Fibroblast of lung (primary cell): ENCODE results near the gene CREB3.

Source experiments
- EZH2 ChIP-seq: IDR thresholded peaks from 2 replicates; pipeline ENCODE4 v1.5.1; 2012; ENCODE audit warnings: low read length, control low read depth, mild to moderate bottlenecking; ENCODE audit errors: missing control alignments
- TF ChIP-seq, protein P1 (sequence below), 2 donors: IDR thresholded peaks in 1 of 2; conservative IDR thresholded peaks in 1 of 2; 1 replicate in 1 of 2; 2 replicates in 1 of 2; pipeline ENCODE4 v1.5.1; 2011 to 2012; ENCODE audit warnings: low read length in 2 of 2, control low read depth in 1 of 2, inconsistent platforms in 1 of 2, low read depth in 1 of 2, mild to moderate bottlenecking in 1 of 2

DNA sequence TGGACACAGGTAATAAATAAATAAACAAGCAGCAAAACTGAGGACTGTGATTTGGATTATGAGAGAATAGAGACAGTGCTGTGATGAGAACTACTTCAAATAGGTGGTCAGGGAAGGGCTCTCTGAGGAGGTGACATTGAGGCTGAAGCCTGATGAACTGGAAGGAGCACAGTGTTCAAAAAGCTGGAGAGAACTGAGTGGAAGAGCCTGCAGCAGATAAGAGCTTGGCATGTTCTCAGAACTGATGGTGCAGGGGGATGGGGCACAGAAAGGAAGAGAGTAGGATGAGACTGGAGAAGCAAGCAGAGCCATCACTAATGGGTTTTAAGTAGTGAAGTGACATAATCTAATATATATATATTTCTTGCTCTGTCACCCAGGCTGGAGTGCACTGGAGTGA is 31.5 kb upstream of the CREB3 start:
- TF ChIP-seq, protein P1, sequence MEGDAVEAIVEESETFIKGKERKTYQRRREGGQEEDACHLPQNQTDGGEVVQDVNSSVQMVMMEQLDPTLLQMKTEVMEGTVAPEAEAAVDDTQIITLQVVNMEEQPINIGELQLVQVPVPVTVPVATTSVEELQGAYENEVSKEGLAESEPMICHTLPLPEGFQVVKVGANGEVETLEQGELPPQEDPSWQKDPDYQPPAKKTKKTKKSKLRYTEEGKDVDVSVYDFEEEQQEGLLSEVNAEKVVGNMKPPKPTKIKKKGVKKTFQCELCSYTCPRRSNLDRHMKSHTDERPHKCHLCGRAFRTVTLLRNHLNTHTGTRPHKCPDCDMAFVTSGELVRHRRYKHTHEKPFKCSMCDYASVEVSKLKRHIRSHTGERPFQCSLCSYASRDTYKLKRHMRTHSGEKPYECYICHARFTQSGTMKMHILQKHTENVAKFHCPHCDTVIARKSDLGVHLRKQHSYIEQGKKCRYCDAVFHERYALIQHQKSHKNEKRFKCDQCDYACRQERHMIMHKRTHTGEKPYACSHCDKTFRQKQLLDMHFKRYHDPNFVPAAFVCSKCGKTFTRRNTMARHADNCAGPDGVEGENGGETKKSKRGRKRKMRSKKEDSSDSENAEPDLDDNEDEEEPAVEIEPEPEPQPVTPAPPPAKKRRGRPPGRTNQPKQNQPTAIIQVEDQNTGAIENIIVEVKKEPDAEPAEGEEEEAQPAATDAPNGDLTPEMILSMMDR (conservative IDR thresholded peaks at IDR 0.05 in 1 of 2, IDR thresholded peaks at IDR 0.05 in 1 of 2; ENCODE audit: low read depth in 1 of 2, low read length in 2 of 2): no peak
- no peak for TF ChIP-seq EZH2
